ENCODE measurements around the gene SOWAHC.
"Not testable (repeated sequence)": the region's sequence is repeated elsewhere in the genome, so short reads cannot be mapped to it uniquely, and the experiment has no call there.

The SOWAHC gene

GRCh38 chr2:109615637-109616144 lies 1.5 kb downstream of the SOWAHC start:
- peak in 1 of 2 experiments; percentile 29 for DNase-seq

GRCh38 chr2:109616184-109616583 lies 2.0 kb downstream of the SOWAHC start:
- no peak for DNase-seq

- DNase-seq = no peak
Observed at GRCh38 chr2:109619032-109619615, 5.0 kb downstream of the SOWAHC start.

GRCh38 chr2:109623297-109623696 lies 9.1 kb downstream of the SOWAHC start:
- DNase-seq = no peak

- DNase-seq = no peak
Observed at GRCh38 chr2:109623923-109624322, 9.8 kb downstream of the SOWAHC start.

GRCh38 chr2:109624339-109624738 lies 10.2 kb downstream of the SOWAHC start:
- DNase-seq = no peak

GRCh38 chr2:109628321-109628720 lies 14.2 kb downstream of the SOWAHC start:
- DNase-seq = not testable (repeated sequence)

- DNase-seq = no peak
Observed at GRCh38 chr2:109629867-109630266, 15.7 kb downstream of the SOWAHC start.

GRCh38 chr2:109630441-109631430 lies 16.6 kb downstream of the SOWAHC start:
- DNase-seq = no peak

GRCh38 chr2:109631741-109632140 lies 17.6 kb downstream of the SOWAHC start:
- no peak for DNase-seq

GRCh38 chr2:109632158-109632789 lies 18.1 kb downstream of the SOWAHC start:
- DNase-seq = no peak

- no peak for DNase-seq
Observed at GRCh38 chr2:109633284-109633961, 19.3 kb downstream of the SOWAHC start.

GRCh38 chr2:109635426-109636304 lies 21.5 kb downstream of the SOWAHC start:
- DNase-seq = no peak

GRCh38 chr2:109636317-109636716 lies 22.2 kb downstream of the SOWAHC start:
- DNase-seq = no peak

- no peak for DNase-seq
Observed at GRCh38 chr2:109637749-109638570, 23.8 kb downstream of the SOWAHC start.

GRCh38 chr2:109638795-109639194 lies 24.6 kb downstream of the SOWAHC start:
- DNase-seq = no peak

- DNase-seq = not testable (repeated sequence)
Observed at GRCh38 chr2:109640000-109640399, 25.8 kb downstream of the SOWAHC start.

GRCh38 chr2:109644571-109645275 lies 30.6 kb downstream of the SOWAHC start:
- peak; percentile 4 to 39 for DNase-seq

- DNase-seq = no peak
Observed at GRCh38 chr2:109645412-109646184, 31.4 kb downstream of the SOWAHC start.

Data from NCI-H526 (cell line).